ENCODE results near the gene LYZL1. TPM values are rescaled to one million over a fixed set of nuclear protein-coding genes. Genes with fewer than 3 reads are reported as not detected.
"Not testable (repeated sequence)": the region's sequence is repeated elsewhere in the genome, so short reads cannot be mapped to it uniquely, and the experiment has no call there.

LYZL1 gene
- total RNA-seq, 1 donor: not detected

DNA sequence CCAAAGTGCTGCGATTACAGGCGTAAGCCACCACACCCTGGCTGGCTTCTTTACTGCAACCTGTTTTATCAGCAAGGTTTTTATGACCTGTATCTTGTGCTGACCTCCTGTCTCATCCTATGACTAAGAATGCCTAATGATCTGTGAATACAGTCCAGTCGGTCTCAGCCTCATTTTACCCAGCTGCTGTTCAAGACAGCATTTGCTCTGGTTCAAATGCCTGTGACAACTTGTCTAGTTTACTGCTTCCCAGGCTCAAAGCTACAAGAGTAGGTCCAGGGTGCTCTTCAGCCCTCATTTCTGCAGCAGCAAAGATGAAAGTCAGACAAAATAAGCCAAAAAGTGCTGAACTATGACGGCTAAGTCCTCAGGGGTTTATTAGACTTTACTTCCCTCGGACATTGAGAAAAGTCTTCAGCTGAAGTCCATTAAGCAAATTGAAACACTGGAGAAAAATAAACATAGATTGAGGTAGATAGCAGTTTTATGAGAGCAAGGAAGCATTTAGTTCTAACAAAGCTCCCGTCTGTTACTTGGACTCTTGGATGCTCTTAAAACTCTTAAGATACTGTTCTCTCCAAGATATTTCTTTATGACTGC lies 12.5 kb upstream of the LYZL1 start:
- Histone ChIP-seq H3K27me3 (ENCODE audit: insufficient read depth, low read length) (no peaks in the 10 kb centered on the region), H3K9me3 (ENCODE audit: low read depth, low read length) (no peaks in the 10 kb centered on the region), H3K4me1 (ENCODE audit: insufficient read depth, low read length) (no peaks in the 10 kb centered on the region), H3K4me3 (ENCODE audit: low read length) (no peak overlapping the region)

DNA sequence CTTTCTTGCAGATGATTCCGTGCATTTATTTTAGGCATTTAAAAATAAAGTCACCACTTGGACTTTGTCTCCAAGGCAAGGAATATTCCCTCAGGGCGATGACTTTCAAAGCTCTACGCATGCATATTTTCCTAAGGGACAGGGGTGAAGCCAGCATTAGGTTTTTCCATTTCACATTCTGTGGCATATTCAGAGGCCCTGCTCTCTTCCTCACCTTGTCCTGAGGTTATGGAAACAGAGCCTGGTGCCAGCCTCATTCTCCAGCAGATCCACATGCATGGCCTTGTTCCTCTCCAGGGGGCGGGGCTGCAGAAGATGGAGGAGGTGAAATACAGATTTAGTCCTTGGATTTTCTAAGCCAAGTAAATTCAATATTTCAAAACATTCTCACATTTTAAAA lies 11.6 kb upstream of the LYZL1 start:
- Histone ChIP-seq H3K9me3 (ENCODE audit: low read depth, low read length) (no peaks in the 10 kb centered on the region), H3K27me3 (ENCODE audit: insufficient read depth, low read length) (no peaks in the 10 kb centered on the region), H3K4me3 (ENCODE audit: low read length) (no peak overlapping the region), H3K4me1 (ENCODE audit: insufficient read depth, low read length) (no peaks in the 10 kb centered on the region)

DNA sequence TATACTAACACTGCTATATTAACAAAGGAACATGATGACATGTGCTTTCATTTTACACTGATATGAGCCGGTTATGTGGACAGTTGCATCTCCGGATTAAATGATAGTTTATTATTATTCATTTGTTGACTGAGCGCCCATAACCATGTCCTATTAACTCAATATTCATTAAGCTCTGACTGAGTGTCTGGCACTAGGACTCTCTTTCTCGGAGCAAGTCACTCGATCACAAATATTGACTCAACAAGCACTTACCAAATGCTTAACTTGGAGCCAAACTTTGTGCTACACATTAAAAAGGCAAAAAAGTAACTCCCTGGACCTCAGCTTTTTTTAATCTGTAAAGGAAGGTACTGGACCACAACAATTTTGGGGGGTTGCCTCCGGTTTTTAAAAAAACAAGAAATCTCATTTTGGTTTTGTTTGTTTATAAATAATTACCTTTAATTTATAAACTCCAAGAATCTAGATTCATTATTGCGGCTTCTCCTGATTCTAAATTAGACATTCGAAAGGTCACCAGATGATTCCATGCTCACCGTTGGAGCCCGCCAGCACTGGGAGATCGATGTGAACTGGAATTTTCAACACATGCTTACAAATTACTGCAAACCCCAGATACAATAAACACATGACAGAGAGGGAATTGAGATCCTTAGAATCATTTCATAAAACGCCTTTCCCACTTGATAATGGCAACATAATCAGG lies 8.9 kb upstream of the LYZL1 start:
- Histone ChIP-seq H3K27me3 (ENCODE audit: insufficient read depth, low read length) (no peaks in the 10 kb centered on the region), H3K4me3 (ENCODE audit: low read length) (no peak overlapping the region), H3K9me3 (ENCODE audit: low read depth, low read length) (no peaks in the 10 kb centered on the region), H3K4me1 (ENCODE audit: insufficient read depth, low read length) (no peaks in the 10 kb centered on the region)

DNA sequence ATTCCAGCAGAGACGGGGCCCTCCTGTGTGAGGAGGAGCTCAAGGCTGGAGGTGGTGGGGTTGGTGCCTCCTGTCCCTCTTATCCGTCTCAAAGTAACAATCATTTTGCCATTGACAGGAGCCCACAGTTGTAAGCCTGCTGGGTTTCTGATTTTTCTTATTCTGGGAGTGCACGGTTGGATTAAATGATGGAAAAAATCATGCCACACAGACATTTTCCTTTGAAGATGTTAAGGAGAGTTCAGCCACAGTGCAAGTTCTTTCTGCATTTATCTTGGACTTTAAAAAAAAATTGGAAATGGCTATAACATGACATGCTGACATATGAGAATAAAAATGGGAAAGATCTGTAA lies 8.4 kb upstream of the LYZL1 start:
- Histone ChIP-seq H3K4me1 (ENCODE audit: insufficient read depth, low read length) (no peaks in the 10 kb centered on the region), H3K27me3 (ENCODE audit: insufficient read depth, low read length) (no peaks in the 10 kb centered on the region), H3K4me3 (ENCODE audit: low read length) (no peak overlapping the region), H3K9me3 (ENCODE audit: low read depth, low read length) (no peaks in the 10 kb centered on the region)

- H3K27me3 ChIP-seq (ENCODE audit: insufficient read depth, low read length): peaks cover 3% of the 10 kb centered on the region
- no peaks in the 10 kb centered on the region for H3K4me1 ChIP-seq (ENCODE audit: insufficient read depth, low read length)
- H3K4me3 ChIP-seq (ENCODE audit: low read length): no peak overlapping the region
- H3K9me3 ChIP-seq (ENCODE audit: low read depth, low read length): no peaks in the 10 kb centered on the region
These were observed 3.2 kb upstream of the LYZL1 start for GRCh38 chr10:29285624-29286051.

DNA sequence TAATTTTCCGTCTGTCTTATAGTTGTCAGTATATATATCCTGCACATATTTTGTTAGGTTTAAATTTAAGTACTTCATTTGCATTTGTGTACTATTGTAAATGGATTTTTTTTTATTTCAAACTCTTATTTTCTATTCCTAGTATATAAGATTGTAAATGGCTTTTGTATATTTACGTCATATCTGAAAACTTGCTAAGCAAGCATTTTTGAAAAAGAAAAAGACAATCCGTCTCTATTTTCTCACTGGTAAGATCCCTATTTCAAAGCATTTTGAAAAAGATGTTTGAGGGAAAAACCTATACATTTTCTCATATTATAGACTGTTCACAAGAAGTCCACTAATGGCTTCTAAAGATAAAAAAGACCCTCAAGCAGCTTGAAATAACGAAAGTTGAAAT lies 1.2 kb upstream of the LYZL1 start:
- H3K4me1 ChIP-seq (ENCODE audit: insufficient read depth, low read length): no peaks in the 10 kb centered on the region
- no peaks in the 10 kb centered on the region for H3K9me3 ChIP-seq (ENCODE audit: low read depth, low read length)
- H3K4me3 ChIP-seq (ENCODE audit: low read length): no peak overlapping the region
- H3K27me3 ChIP-seq (ENCODE audit: insufficient read depth, low read length): peaks cover 3% of the 10 kb centered on the region

DNA sequence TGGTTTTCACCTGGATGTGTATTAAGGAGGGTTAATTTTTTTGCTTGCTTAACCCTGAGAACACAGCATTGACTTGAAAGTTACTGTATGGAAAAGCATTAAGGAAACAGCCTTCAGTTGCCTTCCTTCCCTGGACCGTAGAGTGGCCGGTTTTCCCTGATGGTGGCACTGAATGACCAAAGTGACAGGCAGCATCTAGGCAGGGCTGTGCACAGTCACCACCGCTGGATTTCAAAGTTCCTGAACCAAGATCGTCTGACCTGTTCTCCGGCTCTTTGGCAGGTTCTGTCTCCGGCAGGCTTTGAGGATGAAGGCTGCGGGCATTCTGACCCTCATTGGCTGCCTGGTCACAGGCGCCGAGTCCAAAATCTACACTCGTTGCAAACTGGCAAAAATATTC lies 2.7 kb downstream of the LYZL1 start:
- not testable (repeated sequence) for H3K4me1 ChIP-seq (ENCODE audit: insufficient read depth, low read length); H3K27me3 ChIP-seq (ENCODE audit: insufficient read depth, low read length); H3K4me3 ChIP-seq (ENCODE audit: low read length); H3K9me3 ChIP-seq (ENCODE audit: low read depth, low read length)

DNA sequence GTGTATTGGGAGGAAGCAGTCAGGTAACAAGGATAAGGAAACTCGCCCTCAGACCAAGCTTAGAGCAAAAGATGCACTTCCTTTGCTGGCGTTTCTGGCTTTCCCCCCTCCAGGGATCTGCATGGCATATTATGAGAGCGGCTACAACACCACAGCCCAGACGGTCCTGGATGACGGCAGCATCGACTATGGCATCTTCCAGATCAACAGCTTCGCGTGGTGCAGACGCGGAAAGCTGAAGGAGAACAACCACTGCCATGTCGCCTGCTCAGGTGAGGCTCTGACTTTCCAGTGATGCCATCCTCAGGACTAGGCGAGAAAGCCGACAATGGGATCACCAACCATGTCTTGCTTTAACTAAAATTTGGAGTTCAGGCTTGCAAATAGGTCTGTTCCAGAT lies 3.5 kb downstream of the LYZL1 start:
- H3K4me3 ChIP-seq (ENCODE audit: low read length); H3K27me3 ChIP-seq (ENCODE audit: insufficient read depth, low read length); H3K9me3 ChIP-seq (ENCODE audit: low read depth, low read length); H3K4me1 ChIP-seq (ENCODE audit: insufficient read depth, low read length): not testable (repeated sequence)

DNA sequence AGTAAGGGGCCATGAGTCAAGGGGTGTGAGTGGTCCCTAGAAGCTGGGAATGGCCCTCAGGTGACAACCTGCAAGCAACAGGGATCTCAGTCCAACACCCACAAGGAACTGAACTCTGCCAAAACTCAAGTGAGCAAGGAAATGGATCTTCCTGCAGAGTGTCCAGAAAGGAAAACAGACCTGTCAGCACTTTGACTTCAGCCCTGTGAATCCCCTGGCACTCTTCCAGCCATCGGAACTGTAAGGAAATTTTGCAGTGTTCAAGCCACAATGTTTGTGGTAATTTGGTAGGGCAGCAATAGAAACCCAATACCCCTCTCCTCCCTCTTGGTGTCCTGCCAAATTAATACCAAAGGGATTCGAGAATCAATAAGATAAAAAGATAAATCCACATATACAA lies 6.9 kb downstream of the LYZL1 start:
- H3K9me3 ChIP-seq (ENCODE audit: low read depth, low read length): peaks cover 5% of the 10 kb centered on the region
- H3K4me3 ChIP-seq (ENCODE audit: low read length): no peak overlapping the region
- H3K27me3 ChIP-seq (ENCODE audit: insufficient read depth, low read length): no peaks in the 10 kb centered on the region
- no peaks in the 10 kb centered on the region for H3K4me1 ChIP-seq (ENCODE audit: insufficient read depth, low read length)

DNA sequence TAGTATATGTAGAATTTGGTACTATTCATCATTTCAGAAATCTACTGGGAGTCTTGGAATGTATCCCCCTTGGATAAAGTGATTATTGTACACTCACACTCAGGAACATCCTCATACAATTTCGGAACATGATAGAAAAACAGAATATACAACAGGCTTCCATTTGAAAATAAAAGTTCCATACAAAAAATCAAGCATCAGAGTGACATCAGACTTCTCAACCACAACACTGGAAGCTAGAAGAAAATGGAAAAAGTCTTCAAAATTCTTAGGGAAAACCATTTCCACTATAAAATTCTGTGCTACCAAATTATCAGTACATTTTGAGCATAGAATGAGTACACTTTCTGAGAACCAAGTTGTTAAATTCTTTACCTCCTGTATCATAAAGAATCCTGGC lies 8.8 kb downstream of the LYZL1 start:
- Histone ChIP-seq H3K27me3 (ENCODE audit: insufficient read depth, low read length) (peaks cover 3% of the 10 kb centered on the region), H3K9me3 (ENCODE audit: low read depth, low read length) (peaks cover 5% of the 10 kb centered on the region), H3K4me3 (ENCODE audit: low read length) (no peak overlapping the region), H3K4me1 (ENCODE audit: insufficient read depth, low read length) (no peaks in the 10 kb centered on the region)

- Histone ChIP-seq H3K4me1 (ENCODE audit: insufficient read depth, low read length) (no peaks in the 10 kb centered on the region), H3K27me3 (ENCODE audit: insufficient read depth, low read length) (peaks cover 14% of the 10 kb centered on the region), H3K9me3 (ENCODE audit: low read depth, low read length) (peaks cover 5% of the 10 kb centered on the region), H3K4me3 (ENCODE audit: low read length) (no peak overlapping the region)
These were observed 12.6 kb downstream of the LYZL1 start for GRCh38 chr10:29301359-29301910.

DNA sequence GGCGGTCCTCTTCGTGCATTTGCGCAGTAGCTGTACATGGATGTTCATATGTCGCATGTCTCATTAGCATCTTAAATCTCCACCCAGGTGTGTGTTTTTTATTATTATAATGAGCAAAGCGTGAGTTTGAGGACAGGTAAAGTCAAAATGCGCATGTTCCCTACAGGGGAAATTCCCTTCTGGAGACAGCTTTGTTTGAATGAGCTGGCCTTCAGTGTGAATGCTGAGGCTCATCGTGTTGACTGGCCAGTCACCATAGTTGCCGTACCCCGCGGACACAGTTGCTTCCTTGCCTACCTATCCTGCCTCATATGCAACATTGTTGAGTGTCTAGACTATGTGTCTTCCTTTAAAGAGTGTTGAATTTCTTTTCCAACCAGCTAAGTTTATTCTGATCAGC lies 13.6 kb downstream of the LYZL1 start:
- Histone ChIP-seq H3K9me3 (ENCODE audit: low read depth, low read length) (peaks cover 3% of the 10 kb centered on the region), H3K27me3 (ENCODE audit: insufficient read depth, low read length) (peaks cover 14% of the 10 kb centered on the region), H3K4me1 (ENCODE audit: insufficient read depth, low read length) (no peaks in the 10 kb centered on the region), H3K4me3 (ENCODE audit: low read length) (no peak overlapping the region)

- no peaks in the 10 kb centered on the region for H3K9me3 ChIP-seq (ENCODE audit: low read depth, low read length)
- peaks cover 14% of the 10 kb centered on the region for H3K27me3 ChIP-seq (ENCODE audit: insufficient read depth, low read length)
- H3K4me1 ChIP-seq (ENCODE audit: insufficient read depth, low read length): no peaks in the 10 kb centered on the region
- H3K4me3 ChIP-seq (ENCODE audit: low read length): no peak overlapping the region
These were observed 15.6 kb downstream of the LYZL1 start for GRCh38 chr10:29304264-29304994.

DNA sequence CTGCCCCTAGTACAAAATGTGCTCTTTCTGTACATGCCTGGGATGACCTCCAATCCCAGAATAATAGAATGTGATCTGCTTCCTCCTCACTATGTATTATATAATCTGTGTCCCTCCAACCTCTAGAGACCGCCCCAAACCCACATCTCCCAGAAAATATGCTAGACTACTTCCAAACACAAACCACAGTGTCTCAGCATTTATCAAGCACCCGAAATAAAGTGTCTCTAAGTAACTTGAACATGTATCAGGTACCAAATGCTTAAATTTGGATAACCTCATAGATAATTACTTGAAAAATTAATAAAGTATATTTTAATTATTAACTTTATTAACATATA lies 16.1 kb downstream of the LYZL1 start:
- H3K27me3 ChIP-seq (ENCODE audit: insufficient read depth, low read length): peaks cover 14% of the 10 kb centered on the region
- no peak overlapping the region for H3K4me3 ChIP-seq (ENCODE audit: low read length)

GRCh38 chr10:29306688-29307087 lies 17.8 kb downstream of the LYZL1 start:
- Histone ChIP-seq H3K4me3 (ENCODE audit: low read length) (no peak overlapping the region), H3K9me3 (ENCODE audit: low read depth, low read length) (no peaks in the 10 kb centered on the region), H3K27me3 (ENCODE audit: insufficient read depth, low read length) (peaks cover 14% of the 10 kb centered on the region), H3K4me1 (ENCODE audit: insufficient read depth, low read length) (no peaks in the 10 kb centered on the region)

More for the DNA sequence above, 16.1 kb downstream of the LYZL1 start:
- Histone ChIP-seq H3K4me1 (ENCODE audit: insufficient read depth, low read length) (no peaks in the 10 kb centered on the region), H3K9me3 (ENCODE audit: low read depth, low read length) (no peaks in the 10 kb centered on the region)

All from mononuclear cell (primary cell).